H1 (cell line): Measurements from ENCODE around the gene ADPRM. TPM values are rescaled to one million over a fixed set of nuclear protein-coding genes. Genes with fewer than 3 reads are reported as not detected.

Source experiments
- CTCF ChIA-PET: fragments of 300-600 bp; sonication (Branson Sonifier 250); formaldehyde crosslinking; loops from one replicate; lab custom pipeline; 2021; ENCODE audit not compliant: partially characterized antibody; lab: Charles Lee
- POLR2A ChIA-PET: fragments of 300-600 bp; sonication (Branson Sonifier 250); formaldehyde crosslinking; loops from one replicate; lab custom pipeline; 2021; ENCODE audit warnings: inconsistent platforms; ENCODE audit not compliant: partially characterized antibody; lab: Charles Lee
- DNase-seq, 2 experiments: peaks; one replicate each; pipeline versions ENCODE4 v3.0.0 to v3.0.0-alpha.2; 2010 to 2022; ENCODE audit warnings: low spot score in 2 of 2, low read depth in 1 of 2, mixed read lengths in 1 of 2
- FAIRE-seq: peaks from 2 replicates; lab custom pipeline; 2011; peaks lifted over from hg19 to GRCh38; lab: Jason Lieb, UNC
- H2AFZ ChIP-seq: 2 replicates; pipeline ENCODE4 v1.8.1; 2012; ENCODE audit warnings: low read length, inconsistent platforms
- H2AK5ac ChIP-seq: 2 replicates; pipeline ENCODE4 v1.6.1; 2013; ENCODE audit warnings: low read depth, low read length
- H2BK120ac ChIP-seq: replicated peaks from 2 replicates; pipeline ENCODE3; 2013; ENCODE audit warnings: low read depth, low read length, inconsistent platforms
- H2BK12ac ChIP-seq: 2 replicates; pipeline ENCODE4 v1.6.1; 2013; ENCODE audit warnings: low read depth, low read length
- H2BK15ac ChIP-seq: 2 replicates; pipeline ENCODE4 v1.6.1; 2013; ENCODE audit warnings: low read length
- H2BK20ac ChIP-seq: 2 replicates; pipeline ENCODE4 v1.6.1; 2013; ENCODE audit warnings: low read length
- H2BK5ac ChIP-seq: 2 replicates; pipeline ENCODE4 v1.6.1; 2013; ENCODE audit warnings: low read depth, low read length
- H3K14ac ChIP-seq: 2 replicates; pipeline ENCODE4 v1.6.1; 2013; ENCODE audit warnings: inconsistent platforms; ENCODE audit not compliant: insufficient read length
- H3K18ac ChIP-seq: 2 replicates; pipeline ENCODE4 v1.6.1; 2013; ENCODE audit warnings: low read length; ENCODE audit errors: extremely low read depth
- H3K23ac ChIP-seq: 2 replicates; pipeline ENCODE4 v1.6.1; 2013; ENCODE audit warnings: inconsistent platforms; ENCODE audit not compliant: insufficient read length
- H3K23me2 ChIP-seq: 2 replicates; pipeline ENCODE4 v1.6.1; 2013; ENCODE audit warnings: low read depth, low read length
- H3K27ac ChIP-seq: 2 replicates; pipeline ENCODE4 v1.6.1; 2011; ENCODE audit warnings: low read depth, low read length, inconsistent platforms
- H3K27me3 ChIP-seq, 4 experiments: replicated peaks in 1 of 4; 1 replicate in 1 of 4; 2 replicates in 3 of 4; pipeline versions ENCODE4 v1.6.1 to v1.8.1; 2011 to 2013; ENCODE audit warnings: low read length in 3 of 4, mild to moderate bottlenecking in 3 of 4, inconsistent platforms in 2 of 4, mixed read lengths in 2 of 4, moderate library complexity in 1 of 4; ENCODE audit not compliant: control insufficient read depth in 3 of 4, insufficient read depth in 3 of 4; ENCODE audit errors: extremely low read depth in 1 of 4
- H3K36me3 ChIP-seq, 4 experiments: 2 replicates each; pipeline versions ENCODE4 v1.6.1 to v1.8.1; 2011 to 2013; ENCODE audit warnings: mild to moderate bottlenecking in 4 of 4, low read length in 3 of 4, moderate library complexity in 2 of 4, control low read depth in 1 of 4, inconsistent platforms in 1 of 4; ENCODE audit not compliant: insufficient read depth in 4 of 4, control insufficient read depth in 2 of 4
- H3K4ac ChIP-seq: replicated peaks from 2 replicates; pipeline ENCODE3; 2013; ENCODE audit warnings: low read length, low read depth, mixed read lengths, inconsistent platforms; ENCODE audit not compliant: insufficient read length
- H3K4me1 ChIP-seq, 4 experiments: replicated peaks in 1 of 4; 1 replicate in 1 of 4; 2 replicates in 3 of 4; pipeline versions ENCODE4 v1.6.1 to v1.8.1; 2011 to 2013; ENCODE audit warnings: low read length in 3 of 4, inconsistent platforms in 2 of 4, mixed read lengths in 1 of 4; ENCODE audit not compliant: insufficient read depth in 4 of 4, control insufficient read depth in 3 of 4
- H3K4me2 ChIP-seq, 2 experiments: 2 replicates each; pipeline versions ENCODE4 v1.6.1 to v1.8.1; 2011 to 2013; ENCODE audit warnings: low read depth in 2 of 2, low read length in 2 of 2, control low read depth in 1 of 2, inconsistent platforms in 1 of 2, mild to moderate bottlenecking in 1 of 2; ENCODE audit not compliant: insufficient read depth in 1 of 2
- H3K4me3 ChIP-seq, 4 experiments: fragments of 200-600, 300-600 bp in 1 of 4; sonication (generic), shearing (Covaris generic), sonication (Bioruptor Twin) in 1 of 4; 2 replicates each; pipeline versions ENCODE4 v1.5.1 to v1.8.1; 2011 to 2016; ENCODE audit warnings: low read length in 4 of 4, low read depth in 3 of 4, control low read depth in 2 of 4, inconsistent platforms in 2 of 4, mild to moderate bottlenecking in 2 of 4, mixed read lengths in 1 of 4, moderate library complexity in 1 of 4; ENCODE audit not compliant: insufficient read depth in 2 of 4; ENCODE audit errors: extremely low read depth in 1 of 4
- H3K56ac ChIP-seq: replicated peaks from 2 replicates; pipeline ENCODE3; 2013; ENCODE audit warnings: low read depth, mild to moderate bottlenecking, mixed read lengths, low read length, inconsistent platforms; ENCODE audit not compliant: insufficient read length
- H3K79me1 ChIP-seq: 2 replicates; pipeline ENCODE4 v1.6.1; 2013; ENCODE audit warnings: low read depth, low read length, control low read depth
- H3K79me2 ChIP-seq, 2 experiments: 2 replicates each; pipeline versions ENCODE4 v1.6.1 to v1.8.1; 2012 to 2013; ENCODE audit warnings: low read length in 2 of 2, mild to moderate bottlenecking in 2 of 2, inconsistent platforms in 1 of 2; ENCODE audit not compliant: insufficient read depth in 2 of 2, control insufficient read depth in 1 of 2
- H3K9ac ChIP-seq, 4 experiments: replicated peaks in 1 of 4; 1 replicate in 1 of 4; 2 replicates in 3 of 4; pipeline versions ENCODE4 v1.6.1 to v1.8.1; 2011 to 2013; ENCODE audit warnings: low read depth in 3 of 4, low read length in 3 of 4, control low read depth in 2 of 4, mild to moderate bottlenecking in 2 of 4, moderate library complexity in 2 of 4, inconsistent platforms in 1 of 4; ENCODE audit errors: extremely low read depth in 1 of 4
- H3K9me3 ChIP-seq, 2 experiments: 2 replicates each; pipeline versions ENCODE4 v1.6.1 to v1.8.1; 2012 to 2013; ENCODE audit warnings: mild to moderate bottlenecking in 2 of 2, moderate library complexity in 2 of 2, control low read depth in 1 of 2, inconsistent platforms in 1 of 2, low read depth in 1 of 2, low read length in 1 of 2, mixed read lengths in 1 of 2; ENCODE audit not compliant: insufficient read depth in 2 of 2
- H4K20me1 ChIP-seq, 2 experiments: replicated peaks in 1 of 2; 2 replicates each; pipeline versions ENCODE3 to v1.8.1; 2011 to 2013; ENCODE audit warnings: inconsistent platforms in 2 of 2, low read length in 2 of 2, mild to moderate bottlenecking in 1 of 2; ENCODE audit not compliant: insufficient read depth in 2 of 2, control insufficient read depth in 1 of 2
- H4K5ac ChIP-seq: 2 replicates; pipeline ENCODE4 v1.6.1; 2013; ENCODE audit warnings: low read length, low read depth, mixed read lengths, inconsistent platforms; ENCODE audit not compliant: insufficient read length
- H4K8ac ChIP-seq: 2 replicates; pipeline ENCODE4 v1.8.0; 2013; ENCODE audit warnings: mild to moderate bottlenecking, moderate library complexity, low read length, inconsistent platforms; ENCODE audit not compliant: insufficient read depth; ENCODE audit errors: extremely low read depth
- H4K91ac ChIP-seq: replicated peaks from 2 replicates; pipeline ENCODE3; 2013; ENCODE audit warnings: low read length, mixed read lengths, inconsistent platforms; ENCODE audit not compliant: insufficient read length
- CHD1 ChIP-seq: IDR thresholded peaks from 2 replicates; pipeline ENCODE4 v1.6.1; 2012; ENCODE audit warnings: low read depth, low read length, improper control_type of control experiment
- E2F6 ChIP-seq: IDR thresholded peaks from 2 replicates; pipeline ENCODE4 v1.6.1; 2012; ENCODE audit warnings: inconsistent platforms
- FOSL1 ChIP-seq: IDR thresholded peaks from 2 replicates; pipeline ENCODE4 v1.6.1; 2011; ENCODE audit warnings: mild to moderate bottlenecking, low read depth, low read length, moderate library complexity; ENCODE audit not compliant: insufficient read depth
- POLR2A ChIP-seq, 2 experiments: IDR thresholded peaks; 1 replicate in 1 of 2; 2 replicates in 1 of 2; pipeline ENCODE4 v1.6.1; 2011; ENCODE audit warnings: low read depth in 2 of 2, low read length in 2 of 2, mild to moderate bottlenecking in 2 of 2; ENCODE audit errors: control extremely low read depth in 1 of 2
- POLR2AphosphoS5 ChIP-seq: IDR thresholded peaks from 2 replicates; pipeline ENCODE4 v1.6.1; 2011; ENCODE audit warnings: low read depth, low read length
- POU5F1 ChIP-seq: IDR thresholded peaks from 2 replicates; pipeline ENCODE4 v1.6.1; 2011; ENCODE audit warnings: low read depth, mild to moderate bottlenecking, low read length, moderate library complexity
- RXRA ChIP-seq: IDR thresholded peaks from 2 replicates; pipeline ENCODE4 v1.6.1; 2011; ENCODE audit warnings: low read depth, mild to moderate bottlenecking, low read length, moderate library complexity; ENCODE audit not compliant: insufficient read depth
- WGBS, 2 experiments: shearing (Covaris generic) in 1 of 2; methylation state at CpG; one replicate each; pipeline versions ENCODE4 v1.1.6 to v1.1.7; 2013 to 2015; ENCODE audit warnings: low lambda C conversion rate in 2 of 2, mixed read lengths in 2 of 2, inconsistent platforms in 1 of 2, low coverage in 1 of 2, missing lambda C conversion rate in 1 of 2; ENCODE audit not compliant: insufficient replicate concordance in 2 of 2, insufficient coverage in 1 of 2, insufficient read length in 1 of 2; ENCODE audit errors: extremely low coverage in 1 of 2, missing lambda C conversion rate in 1 of 2; 5-methylcytosine and 5-hydroxymethylcytosine counted together
- polyA plus RNA-seq, 7 experiments: library from polyadenylated mRNA; depleted of rRNA in 3 of 7; stranded (reverse) in 5 of 7; unstranded in 2 of 7; fragments of >200 nt in 5 of 7; fragments of 200-250 nt in 2 of 7; gene quantifications; 1 replicate in 5 of 7; 2 replicates in 1 of 7; 4 replicates in 1 of 7; pipeline versions ENCODE4 v1.2.1 to v1.2.3, GENCODE V29; 2011 to 2013; ENCODE audit warnings: missing spikeins in 2 of 7, mixed read lengths in 2 of 7
- total RNA-seq: library from RNA; stranded (reverse); fragmentation: NEBNext Ultra II Directional; extraction: Animal tissue kit (Norgen Biotek cat#: 25700); gene quantifications from 2 replicates; pipeline ENCODE4 v1.2.1, GENCODE V29; 2021
- TF ChIP-seq, protein P1 (sequence below): IDR thresholded peaks from 2 replicates; pipeline ENCODE4 v1.6.1; 2011; ENCODE audit warnings: low read depth, mild to moderate bottlenecking, low read length; ENCODE audit not compliant: insufficient read depth
- TF ChIP-seq, protein P2 (sequence below): IDR thresholded peaks from 2 replicates; pipeline ENCODE4 v1.6.1; 2012; ENCODE audit warnings: low read length, inconsistent platforms

ADPRM gene
- total and polyA plus RNA-seq, 2 of the 8 experiments (the other 6 are each of a cell fraction or from before 2014, with no cell fraction given), result 6.7 to 7.9 TPM

DNA sequence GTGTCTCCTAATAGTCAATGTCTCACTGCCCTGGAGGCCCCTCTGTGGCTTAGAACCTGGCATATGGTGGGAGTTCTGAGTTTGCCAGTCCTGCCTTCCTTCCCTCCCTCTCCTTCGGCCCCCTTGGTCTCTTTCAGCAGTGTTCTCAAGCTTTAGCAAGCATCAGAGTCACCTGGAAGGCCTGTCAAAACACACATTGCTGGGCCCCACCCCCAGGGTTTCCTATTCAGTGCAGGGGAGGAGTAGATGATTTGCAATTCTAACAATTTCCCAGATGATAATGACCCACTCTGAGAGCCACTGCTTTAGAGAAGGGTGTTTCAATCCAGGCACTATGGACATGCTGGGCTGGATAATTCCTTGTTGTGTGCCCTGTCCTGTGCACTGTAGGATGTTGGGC is 58.8 kb downstream of the ADPRM start:
- Histone ChIP-seq H4K20me1 (no peaks in the 10 kb centered on the region), H2BK120ac (no peak overlapping the region), H3K36me3 (no peaks in the 10 kb centered on the region), H3K18ac (peak overlapping the region; percentile 43; the same call in 1 of the 2 replicates), H2BK12ac (peak overlapping the region; percentile 6; the same call in 1 of the 2 replicates), H3K79me2 (no peaks in the 10 kb centered on the region), H2BK20ac (peak overlapping the region; percentile 15; the same call in 1 of the 2 replicates), H4K8ac (0 out of 2 replicates have a peak overlapping the region, but pooled peaks have one; percentile 39), H3K4me1 (peaks cover 9 to 20% (median 14%) of the 10 kb centered on the region in 4 experiments), H3K4ac (peak overlapping the region; percentile 63), H3K9me3 (no peaks in the 10 kb centered on the region), H4K5ac (no peak overlapping the region), H3K4me3 (peak overlapping the region in 1 of 4 experiments; percentile 57; a peak in 2 of 8 replicates), H2BK15ac (0 out of 2 replicates have a peak overlapping the region, but pooled peaks have one; percentile 31), H3K23ac (no peak overlapping the region), H3K9ac (no peak overlapping the region), H3K56ac (no peak overlapping the region), H3K27me3 (no peaks in the 10 kb centered on the region), H3K23me2 (peaks cover 4% of the 10 kb centered on the region; the same call in 1 of the 2 replicates), H4K91ac (peak overlapping the region; percentile 39), H2AFZ (no peak overlapping the region), H3K27ac (no peak overlapping the region), H3K14ac (no peak overlapping the region), H2BK5ac (peak overlapping the region; percentile 81; the same call in 1 of the 2 replicates), H3K79me1 (no peaks in the 10 kb centered on the region), H2AK5ac (no peak overlapping the region), H3K4me2 (peak overlapping the region; percentile 54 to 99)
- ChIA-PET POLR2A (interaction anchor here (0.6 kb wide), 1 partner anchor 67 kb away, joined by 3 read pairs; no protein-coding TSS in a partner anchor), CTCF (interaction anchor here (0.7 to 4.8 kb wide), 4 partner anchors 16 to 138 kb away, joined by 3 to 40 read pairs (median 16); no protein-coding TSS in a partner anchor)
- FAIRE-seq (no peak), DNase-seq (no peak)
- TF ChIP-seq RXRA, result no peak
- no peak for TF ChIP-seq POLR2A (IDR thresholded peaks at IDR 0.05; ENCODE audit: control extremely low read depth in 1 of 2, low read depth in 2 of 2, low read length in 2 of 2)
- TF ChIP-seq CHD1, result no peak
- TF ChIP-seq, protein P1, sequence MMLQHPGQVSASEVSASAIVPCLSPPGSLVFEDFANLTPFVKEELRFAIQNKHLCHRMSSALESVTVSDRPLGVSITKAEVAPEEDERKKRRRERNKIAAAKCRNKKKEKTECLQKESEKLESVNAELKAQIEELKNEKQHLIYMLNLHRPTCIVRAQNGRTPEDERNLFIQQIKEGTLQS, result no peak
- TF ChIP-seq POU5F1, result no peak
- TF ChIP-seq POLR2AphosphoS5, result no peak
- no peak for TF ChIP-seq E2F6
- TF ChIP-seq, protein P2, sequence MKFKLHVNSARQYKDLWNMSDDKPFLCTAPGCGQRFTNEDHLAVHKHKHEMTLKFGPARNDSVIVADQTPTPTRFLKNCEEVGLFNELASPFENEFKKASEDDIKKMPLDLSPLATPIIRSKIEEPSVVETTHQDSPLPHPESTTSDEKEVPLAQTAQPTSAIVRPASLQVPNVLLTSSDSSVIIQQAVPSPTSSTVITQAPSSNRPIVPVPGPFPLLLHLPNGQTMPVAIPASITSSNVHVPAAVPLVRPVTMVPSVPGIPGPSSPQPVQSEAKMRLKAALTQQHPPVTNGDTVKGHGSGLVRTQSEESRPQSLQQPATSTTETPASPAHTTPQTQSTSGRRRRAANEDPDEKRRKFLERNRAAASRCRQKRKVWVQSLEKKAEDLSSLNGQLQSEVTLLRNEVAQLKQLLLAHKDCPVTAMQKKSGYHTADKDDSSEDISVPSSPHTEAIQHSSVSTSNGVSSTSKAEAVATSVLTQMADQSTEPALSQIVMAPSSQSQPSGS, result no peak
- no peak for TF ChIP-seq FOSL1
- 71% methylated on average over 1 of the region's 1 CpG; no CpG with 5 or more reads in 1 of the 2 experiments for WGBS, 2 experiments
